Lower leg skin (tissue), 4 donors: ENCODE measurements around the gene PRAC2. TPM values are rescaled to one million over a fixed set of nuclear protein-coding genes. Genes with fewer than 3 reads are reported as not detected.

Experiments
- DNase-seq, 2 donors: peaks; one replicate each; pipeline ENCODE4 v3.0.0-alpha.2; 2019; ENCODE audit warnings: low spot score in 2 of 2
- H3K4me3 ChIP-seq: fragments of 200-600 bp; sonication (generic); 2 replicates; pipeline ENCODE4 v1.5.1; 2017; ENCODE audit warnings: mild to moderate bottlenecking, low read depth; ENCODE audit not compliant: poor library complexity, severe bottlenecking
- POLR2A ChIP-seq, 2 donors: fragments of 450-650 bp; IDR thresholded peaks; one replicate each; pipeline ENCODE4 v1.6.1; 2016 to 2017; ENCODE audit warnings: antibody characterized with exemption in 2 of 2, mild to moderate bottlenecking in 1 of 2, moderate library complexity in 1 of 2
- WGBS, 2 donors: methylation state at CpG; one replicate each; pipeline ENCODE4 v1.1.5; 2018; 5-methylcytosine and 5-hydroxymethylcytosine counted together
- intact Hi-C: fragments of 100-400 bp; cut with DNase I; formaldehyde crosslinking; loops from one replicate; pipeline ENCODE4 v1.15.0; 2023; ENCODE audit warnings: low total_unique reads
- total RNA-seq, 4 donors: library from RNA; depleted of rRNA; stranded (reverse); fragments of >200 nt; gene quantifications; one replicate each; pipeline ENCODE4 v1.1.0, GENCODE V29; 2016
- TF ChIP-seq, protein P1 (sequence below), 3 donors: fragments of 450-650 bp; IDR thresholded peaks; one replicate each; pipeline ENCODE4 v1.5.1; 2016; ENCODE audit warnings: antibody characterized with exemption in 3 of 3, mild to moderate bottlenecking in 3 of 3, moderate library complexity in 2 of 3

PRAC2 gene
- not detected for total RNA-seq

DNA sequence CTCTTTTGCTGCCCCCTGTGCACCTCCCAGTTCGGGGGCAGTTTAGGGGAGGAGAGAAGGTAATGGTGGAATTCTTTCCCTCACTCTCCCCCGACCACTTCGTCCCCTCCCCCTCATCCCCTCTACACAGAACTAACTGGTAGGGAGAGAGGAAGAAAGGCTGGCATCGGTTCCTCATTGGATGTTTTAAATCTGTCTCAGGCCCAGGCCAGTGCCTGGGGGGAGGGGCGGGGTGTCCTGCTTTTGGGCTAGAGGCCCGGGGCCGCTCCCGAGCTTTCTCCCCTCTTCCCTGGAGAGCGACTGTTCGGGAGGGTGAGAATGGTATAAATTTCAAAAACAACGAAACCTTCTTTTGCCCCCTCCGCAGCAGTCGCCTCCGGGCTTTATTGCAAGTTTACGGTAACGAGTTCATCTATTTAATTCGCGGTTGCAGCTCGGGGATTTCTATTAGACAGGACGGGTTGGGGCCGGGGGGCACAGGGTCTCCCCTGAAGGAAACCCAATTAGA lies at the start of gene PRAC2:
Gene PRAC2 (plus strand): TSS at position 271 of the 508 bp plus-strand sequence. CDS start 1,226 bp downstream, outside the sequence.
- intact Hi-C loops: no loop called here
- no peak within 1 kb of the TSS for H3K4me3 ChIP-seq
- DNase-seq: no peak
- no peak for TF ChIP-seq POLR2A (IDR thresholded peaks at IDR 0.05)
- TF ChIP-seq, protein P1, sequence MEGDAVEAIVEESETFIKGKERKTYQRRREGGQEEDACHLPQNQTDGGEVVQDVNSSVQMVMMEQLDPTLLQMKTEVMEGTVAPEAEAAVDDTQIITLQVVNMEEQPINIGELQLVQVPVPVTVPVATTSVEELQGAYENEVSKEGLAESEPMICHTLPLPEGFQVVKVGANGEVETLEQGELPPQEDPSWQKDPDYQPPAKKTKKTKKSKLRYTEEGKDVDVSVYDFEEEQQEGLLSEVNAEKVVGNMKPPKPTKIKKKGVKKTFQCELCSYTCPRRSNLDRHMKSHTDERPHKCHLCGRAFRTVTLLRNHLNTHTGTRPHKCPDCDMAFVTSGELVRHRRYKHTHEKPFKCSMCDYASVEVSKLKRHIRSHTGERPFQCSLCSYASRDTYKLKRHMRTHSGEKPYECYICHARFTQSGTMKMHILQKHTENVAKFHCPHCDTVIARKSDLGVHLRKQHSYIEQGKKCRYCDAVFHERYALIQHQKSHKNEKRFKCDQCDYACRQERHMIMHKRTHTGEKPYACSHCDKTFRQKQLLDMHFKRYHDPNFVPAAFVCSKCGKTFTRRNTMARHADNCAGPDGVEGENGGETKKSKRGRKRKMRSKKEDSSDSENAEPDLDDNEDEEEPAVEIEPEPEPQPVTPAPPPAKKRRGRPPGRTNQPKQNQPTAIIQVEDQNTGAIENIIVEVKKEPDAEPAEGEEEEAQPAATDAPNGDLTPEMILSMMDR (IDR thresholded peaks at IDR 0.05): no peak
- 5 to 6% methylated on average over 21 of the region's 21 CpGs for WGBS, 2 donors

DNA sequence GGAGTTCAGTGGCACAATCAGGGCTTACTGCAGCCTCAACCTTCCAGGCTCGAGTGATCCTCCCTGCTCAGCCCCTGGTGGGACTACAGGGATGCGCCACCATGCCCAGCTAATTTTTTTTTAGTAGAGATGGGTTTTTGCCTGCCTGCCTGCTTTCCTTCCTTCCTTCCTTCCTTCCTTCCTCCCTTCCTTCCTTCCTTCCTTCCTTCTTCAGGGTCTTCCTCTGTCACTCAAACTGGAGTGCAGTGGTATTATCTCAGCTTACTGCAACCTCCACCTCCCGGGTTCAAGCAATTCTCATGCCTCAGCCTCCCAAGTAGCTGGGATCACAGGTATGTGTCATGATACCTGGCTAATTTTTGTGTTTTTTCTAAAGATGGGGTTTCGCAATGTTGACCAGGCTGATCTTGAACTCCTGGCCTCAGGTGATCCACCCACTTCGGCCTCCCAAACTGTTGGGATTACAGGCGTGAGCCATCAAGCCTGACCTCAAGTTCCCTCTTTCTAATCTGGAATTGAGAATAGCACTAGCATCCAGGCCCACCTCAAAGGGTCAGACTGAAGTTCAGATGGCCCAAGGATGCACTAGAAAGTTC lies 45.9 kb upstream of the PRAC2 start:
- 74 to 82% methylated on average over 6 of the region's 6 CpGs for WGBS, 2 donors
- TF ChIP-seq, protein P1 (IDR thresholded peaks at IDR 0.05): no peak
- TF ChIP-seq POLR2A (IDR thresholded peaks at IDR 0.05): no peak
- no peak for DNase-seq
- intact Hi-C loops: no loop called here
- no peak overlapping the region for H3K4me3 ChIP-seq

DNA sequence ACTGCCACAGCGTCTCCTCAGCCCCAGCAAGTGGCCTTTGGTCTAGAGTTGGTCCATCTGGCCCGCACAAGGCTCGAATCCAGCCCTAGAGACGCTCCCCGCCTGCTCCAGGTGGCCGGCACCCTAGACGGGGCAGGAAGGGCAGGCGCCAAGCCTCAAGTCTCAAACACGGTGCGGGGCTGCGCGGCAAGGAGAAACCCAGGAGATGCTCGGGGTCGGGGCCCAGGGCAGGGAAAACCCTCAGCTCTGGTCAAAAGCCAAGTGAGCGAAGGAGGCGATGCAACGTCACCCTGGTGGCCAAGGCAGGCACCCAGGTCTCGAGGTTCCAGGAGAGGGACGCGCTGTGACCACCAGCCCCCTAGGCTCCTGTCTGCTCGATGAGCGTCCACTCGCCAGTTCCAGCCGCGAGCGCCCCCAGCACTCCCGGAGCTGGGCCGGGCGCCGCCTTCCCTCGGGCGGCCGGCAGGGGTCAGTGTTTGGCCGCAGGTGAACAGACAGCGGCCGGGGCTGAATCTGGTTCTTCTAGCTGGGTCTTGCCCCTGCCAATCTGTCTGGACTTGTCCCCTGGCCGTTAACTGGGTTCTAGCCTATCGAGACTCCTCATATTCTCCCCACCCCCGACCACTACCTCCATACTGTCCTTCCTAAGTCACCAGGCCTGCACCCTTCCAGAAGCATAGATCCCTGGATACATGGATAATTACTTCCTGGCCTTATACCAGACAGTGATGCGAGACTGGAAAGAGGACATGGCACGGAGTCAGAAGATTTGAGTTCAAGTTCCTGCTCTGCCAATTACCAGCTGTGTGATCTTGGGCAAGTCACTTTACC lies 44.6 kb upstream of the PRAC2 start:
- intact Hi-C loops: no loop called here
- 6 to 16% methylated on average over 23 to 38 of the region's 41 CpGs for WGBS, 2 donors
- peak; percentile 32 to 90 for DNase-seq
- no peak for TF ChIP-seq POLR2A (IDR thresholded peaks at IDR 0.05)
- TF ChIP-seq, protein P1 (IDR thresholded peaks at IDR 0.05): peak in 1 of 3 donors; percentile 56
- H3K4me3 ChIP-seq: no peak overlapping the region

DNA sequence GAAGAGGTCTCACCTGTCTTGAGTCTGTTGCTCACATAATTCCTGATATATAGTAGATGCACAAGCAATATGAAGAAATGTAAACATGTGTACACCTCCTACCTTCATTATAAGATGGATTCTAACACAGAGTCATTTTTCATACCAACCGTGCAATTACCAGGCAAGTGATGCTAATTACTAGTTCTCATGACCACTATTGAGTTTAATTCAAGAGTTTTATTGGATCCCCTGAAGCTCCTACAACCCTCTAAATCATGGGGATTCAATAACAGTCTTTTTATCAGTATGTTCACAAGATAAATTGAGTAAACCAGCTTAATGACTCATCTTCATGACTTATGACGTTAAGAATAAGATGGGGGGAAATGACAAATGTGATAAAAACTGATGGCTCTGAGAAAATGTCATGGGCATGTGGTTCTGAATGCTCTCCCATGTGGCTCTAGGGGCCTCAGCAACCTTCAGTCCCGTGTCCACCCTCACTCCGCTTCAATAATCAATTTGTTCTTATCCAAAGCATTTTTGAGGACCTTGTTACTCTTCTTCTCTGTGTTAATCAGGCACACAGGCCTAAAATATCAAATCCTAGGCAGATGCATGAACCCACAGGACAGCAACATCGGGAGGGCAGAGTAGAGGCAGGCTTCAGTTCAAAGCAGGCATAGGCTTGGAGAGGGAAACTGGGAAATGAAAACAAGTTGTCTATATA lies 43.4 kb upstream of the PRAC2 start:
- DNase-seq: no peak
- H3K4me3 ChIP-seq: no peak overlapping the region
- intact Hi-C loops: loop anchor here (10.0 kb wide), 1 partner anchor 105 kb away; no protein-coding TSS in a partner anchor
- TF ChIP-seq, protein P1 (IDR thresholded peaks at IDR 0.05): no peak
- TF ChIP-seq POLR2A (IDR thresholded peaks at IDR 0.05): no peak
- 87 to 89% methylated on average over 5 of the region's 5 CpGs for WGBS, 2 donors

DNA sequence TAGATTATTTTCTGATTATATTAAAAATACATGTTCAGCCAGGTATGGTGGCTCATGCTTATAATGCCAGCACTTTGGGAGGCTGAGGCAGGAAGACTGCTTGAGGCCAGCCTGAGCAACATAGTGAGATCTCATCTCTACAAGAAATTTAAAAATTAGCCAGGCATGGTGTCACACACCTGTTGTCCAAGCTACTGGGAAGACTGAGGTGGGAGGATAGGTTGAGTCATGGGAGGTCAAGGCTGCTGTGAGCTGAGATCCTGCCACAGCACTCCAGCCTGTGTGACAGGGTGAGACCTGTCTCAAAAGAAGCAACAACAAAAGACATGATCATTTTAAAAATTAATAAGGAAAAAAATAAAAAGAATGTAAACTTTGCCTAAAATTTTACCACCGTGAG lies 41.4 kb upstream of the PRAC2 start:
- intact Hi-C loops: loop anchor here (10.0 kb wide), 1 partner anchor 103 kb away; no protein-coding TSS in a partner anchor
- TF ChIP-seq, protein P1 (IDR thresholded peaks at IDR 0.05): no peak
- no peak for TF ChIP-seq POLR2A (IDR thresholded peaks at IDR 0.05)
- WGBS, 2 donors: 96 to 100% methylated on average over 1 of the region's 1 CpG
- H3K4me3 ChIP-seq: no peak overlapping the region
- DNase-seq: no peak
